ENCODE measurements around the gene FBP1.
A peak's percentile ranks its signal among the peaks of the same experiment; 100 is the strongest.
"Not testable (repeated sequence)": the region's sequence is repeated elsewhere in the genome, so short reads cannot be mapped to it uniquely, and the experiment has no call there.

Gene FBP1

GRCh38 chr9:94619026-94619425 is 20.3 kb downstream of the FBP1 start:
- no peak for FAIRE-seq

GRCh38 chr9:94613003-94613402 is 26.3 kb downstream of the FBP1 start:
- DNase-seq (ENCODE audit: low spot score) (no peak), FAIRE-seq (no peak)

More at GRCh38 chr9:94619026-94619425, 20.3 kb downstream of the FBP1 start:
- no peak for DNase-seq (ENCODE audit: low spot score)

DNA sequence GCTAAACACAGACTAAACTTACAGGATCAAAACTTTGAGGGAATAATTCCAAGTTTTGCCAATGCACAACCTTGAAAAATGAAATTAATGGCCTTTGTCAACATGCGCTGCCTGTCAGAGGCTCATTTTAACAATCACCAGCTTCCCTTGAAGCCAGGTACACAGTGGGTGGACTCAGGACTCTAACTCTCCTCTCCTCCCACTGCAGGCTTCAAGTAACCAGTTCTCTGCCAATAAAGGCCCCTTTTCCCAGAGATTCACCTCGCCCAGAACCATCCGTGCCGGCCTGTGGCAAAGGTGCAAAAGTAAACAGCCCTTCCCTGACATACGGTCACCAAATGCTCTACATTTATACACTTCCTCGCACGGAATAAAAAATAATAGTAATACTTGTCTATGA is 27.2 kb downstream of the FBP1 start:
- no peak for FAIRE-seq
- DNase-seq (ENCODE audit: low spot score), result no peak

GRCh38 chr9:94611638-94612068 is 27.7 kb downstream of the FBP1 start:
- DNase-seq (ENCODE audit: low spot score), result no peak
- no peak for FAIRE-seq

DNA sequence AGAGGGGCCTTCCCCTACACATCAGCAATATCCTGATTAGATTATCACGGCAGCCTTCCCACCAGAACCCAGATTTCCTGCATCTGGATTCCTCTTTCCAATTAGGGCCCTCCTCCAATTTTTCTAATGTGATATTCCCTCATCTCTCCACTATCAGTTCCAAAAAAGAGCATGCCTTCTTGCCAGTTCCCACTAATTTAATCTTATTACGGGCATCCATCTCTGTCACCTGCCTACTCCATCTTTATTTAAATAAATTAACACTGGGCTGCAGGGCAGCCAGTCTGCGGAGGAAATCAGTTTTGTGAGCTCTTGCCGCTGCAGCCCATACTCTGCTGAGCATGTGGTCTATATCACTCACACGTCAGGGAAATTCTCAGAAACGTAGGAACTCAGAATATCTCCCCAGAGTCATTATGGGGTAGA is 29.1 kb downstream of the FBP1 start:
- DNase-seq (ENCODE audit: low spot score), result no peak
- FAIRE-seq, result no peak

- FAIRE-seq (no peak), DNase-seq (ENCODE audit: low spot score) (no peak)
Measured at GRCh38 chr9:94607423-94607691, 32.0 kb downstream of the FBP1 start.

DNA sequence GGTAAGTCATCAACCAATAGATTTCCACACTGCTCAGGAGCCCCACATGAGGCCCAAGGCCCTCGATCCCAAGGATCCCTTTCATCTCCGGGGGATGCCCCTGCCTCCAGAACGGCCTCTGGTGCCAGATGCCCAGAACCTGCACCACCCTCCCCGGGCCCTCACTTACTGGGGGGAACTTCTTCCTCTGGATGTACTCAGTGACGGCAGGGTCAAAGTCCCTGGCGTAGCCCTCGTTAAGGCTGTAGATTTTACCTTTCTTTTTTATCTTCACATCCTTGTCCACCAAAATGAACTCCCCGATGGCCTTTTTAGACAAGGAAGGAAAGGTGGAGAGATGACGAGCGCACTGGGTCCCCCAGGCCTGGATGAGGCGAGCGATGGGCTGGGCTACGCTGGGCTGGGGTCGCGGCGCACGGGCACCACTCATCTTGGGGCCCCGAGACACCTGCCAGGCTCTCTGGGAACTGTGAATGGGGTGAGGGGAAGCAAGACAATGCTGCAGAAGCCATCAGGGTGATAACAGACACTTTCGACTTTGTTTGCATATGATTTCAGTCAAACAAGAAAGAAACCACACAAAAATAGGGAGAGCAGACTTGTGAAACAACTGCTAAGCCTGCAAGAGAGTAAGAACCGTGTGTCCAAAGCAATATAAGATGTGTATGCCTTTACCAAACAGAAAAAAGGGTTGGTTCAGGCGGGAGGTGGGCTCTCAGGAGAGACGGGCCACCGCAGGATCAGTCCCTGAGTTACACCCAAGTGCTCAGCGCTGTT is 32.5 kb downstream of the FBP1 start:
- FAIRE-seq, result no peak

GRCh38 chr9:94603259-94604160 is 35.8 kb downstream of the FBP1 start:
- FAIRE-seq, result peak; percentile 55

More for the DNA sequence above, 32.5 kb downstream of the FBP1 start:
- DNase-seq (ENCODE audit: low spot score), result no peak

DNA sequence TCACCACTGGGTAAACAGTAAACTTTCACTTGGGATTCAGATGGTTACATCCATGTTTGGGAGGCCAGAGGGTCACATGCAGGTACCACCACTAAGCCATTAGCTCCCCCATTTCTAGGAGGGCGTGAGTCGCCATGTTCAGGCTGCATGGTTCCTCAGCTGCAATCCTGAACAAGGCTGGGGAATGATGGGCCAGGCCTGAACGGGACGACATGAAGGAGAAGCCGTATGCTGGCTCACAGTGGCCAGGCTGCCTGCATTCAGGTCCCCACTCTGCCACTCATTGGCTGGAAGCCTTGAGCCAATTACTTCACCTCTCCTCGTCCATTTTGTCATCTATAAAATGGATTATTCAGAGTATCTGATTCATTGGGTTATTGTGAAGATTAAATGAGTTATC is 36.7 kb downstream of the FBP1 start:
- DNase-seq (ENCODE audit: low spot score), result no peak

More at GRCh38 chr9:94603259-94604160, 35.8 kb downstream of the FBP1 start:
- peak; percentile 88 for DNase-seq (ENCODE audit: low spot score)

DNA sequence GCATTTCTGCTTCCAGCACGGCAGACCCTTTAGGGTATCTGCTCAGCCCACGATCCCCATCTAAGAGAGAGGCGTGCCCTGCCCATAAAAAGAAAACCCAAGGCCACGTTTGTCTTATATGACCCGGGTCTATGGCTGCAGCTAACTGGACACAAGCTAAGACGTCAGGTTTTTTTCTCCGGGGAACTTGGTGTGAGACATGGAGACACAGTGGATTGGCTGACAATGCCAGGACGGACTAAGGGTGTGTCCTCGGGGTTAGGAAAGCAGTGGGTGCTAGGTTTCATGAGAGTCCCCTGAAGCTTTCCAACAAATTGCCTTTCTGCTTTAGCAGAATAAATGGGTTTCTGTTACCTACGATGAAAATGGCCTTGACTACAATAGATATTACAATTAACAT is 38.6 kb downstream of the FBP1 start:
- no peak for FAIRE-seq
- DNase-seq (ENCODE audit: low spot score), result no peak

More for the DNA sequence above, 36.7 kb downstream of the FBP1 start:
- no peak for FAIRE-seq

- FAIRE-seq (no peak), DNase-seq (ENCODE audit: low spot score) (no peak)
Measured at GRCh38 chr9:94600258-94600657, 39.1 kb downstream of the FBP1 start.

- no peak for FAIRE-seq
- DNase-seq (ENCODE audit: low spot score), result no peak
Measured at GRCh38 chr9:94599102-94599501, 40.2 kb downstream of the FBP1 start.

GRCh38 chr9:94593459-94594345 is 45.6 kb downstream of the FBP1 start, which contains the start of gene FBP2:
Gene FBP2, minus strand, starts transcription at chr9:94593824. Its CDS starts 98 bp downstream, at chr9:94593726.
- DNase-seq (ENCODE audit: low spot score) (no peak), FAIRE-seq (no peak)

DNA sequence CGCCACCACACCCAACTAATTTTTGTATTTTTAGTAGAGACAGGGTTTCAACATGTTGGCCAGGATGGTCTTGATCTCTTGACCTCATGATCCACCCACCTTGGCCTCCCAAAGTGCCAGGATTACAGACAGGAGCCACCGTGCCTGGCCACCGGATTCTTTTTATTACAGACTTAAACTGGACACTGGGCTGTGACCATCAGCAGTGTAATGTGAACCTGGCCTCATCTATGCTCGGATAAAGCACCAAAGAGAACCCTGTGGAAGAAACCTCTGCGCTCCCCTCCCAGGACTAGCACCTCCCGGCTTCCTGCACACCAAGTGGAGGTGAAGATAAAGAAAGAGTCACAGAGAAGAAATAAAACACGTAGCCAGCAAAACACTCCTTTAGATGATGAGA is 46.6 kb downstream of the FBP1 start:
- not testable (repeated sequence) for FAIRE-seq; DNase-seq (ENCODE audit: low spot score)

GRCh38 chr9:94591876-94592275 is 47.4 kb downstream of the FBP1 start:
- DNase-seq (ENCODE audit: low spot score), result no peak
- FAIRE-seq, result no peak

- FAIRE-seq; DNase-seq (ENCODE audit: low spot score): not testable (repeated sequence)
Measured at GRCh38 chr9:94591046-94591545, 48.2 kb downstream of the FBP1 start.

DNA sequence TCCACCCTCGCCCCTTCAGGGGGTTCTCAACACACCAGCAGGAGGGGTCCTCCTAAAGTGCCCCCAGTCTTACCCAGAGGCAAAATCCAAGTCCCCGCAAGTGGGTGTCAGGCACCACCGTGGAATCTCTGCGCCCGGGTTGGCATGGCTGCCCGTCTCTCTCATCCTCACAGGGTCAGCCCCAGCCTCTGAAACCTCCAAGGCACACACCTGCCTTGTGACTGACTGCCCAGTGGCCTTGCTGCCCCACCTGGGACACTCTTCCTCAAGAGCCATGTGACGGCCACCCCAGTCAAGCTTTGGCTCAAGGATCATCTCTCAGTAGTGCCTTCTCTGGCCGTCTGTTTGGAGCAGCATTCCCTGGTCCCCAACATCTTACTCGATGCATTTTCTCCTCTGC is 50.6 kb downstream of the FBP1 start:
- FAIRE-seq, result no peak
- no peak for DNase-seq (ENCODE audit: low spot score)

DNA sequence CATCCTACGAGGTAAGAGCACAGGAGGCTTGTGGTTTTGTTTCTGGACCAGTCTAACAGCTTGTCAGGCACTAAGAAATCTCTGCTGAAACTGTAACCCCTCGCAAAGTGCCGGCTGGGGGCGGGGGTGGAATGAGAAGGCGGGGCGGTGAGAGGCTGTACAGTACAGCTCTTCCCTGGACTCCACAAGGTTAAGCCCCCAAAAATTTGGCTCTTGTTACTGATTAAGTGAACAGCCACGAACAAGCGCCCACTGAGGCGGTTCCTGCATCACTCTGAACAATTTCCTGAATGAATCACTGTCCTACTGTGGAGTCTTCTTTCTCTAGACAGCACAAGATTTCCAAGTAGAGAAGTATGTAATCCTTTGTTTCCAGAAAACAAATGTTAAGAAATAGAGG is 52.5 kb downstream of the FBP1 start:
- DNase-seq (ENCODE audit: low spot score) (peak; percentile 29), FAIRE-seq (no peak)

DNA sequence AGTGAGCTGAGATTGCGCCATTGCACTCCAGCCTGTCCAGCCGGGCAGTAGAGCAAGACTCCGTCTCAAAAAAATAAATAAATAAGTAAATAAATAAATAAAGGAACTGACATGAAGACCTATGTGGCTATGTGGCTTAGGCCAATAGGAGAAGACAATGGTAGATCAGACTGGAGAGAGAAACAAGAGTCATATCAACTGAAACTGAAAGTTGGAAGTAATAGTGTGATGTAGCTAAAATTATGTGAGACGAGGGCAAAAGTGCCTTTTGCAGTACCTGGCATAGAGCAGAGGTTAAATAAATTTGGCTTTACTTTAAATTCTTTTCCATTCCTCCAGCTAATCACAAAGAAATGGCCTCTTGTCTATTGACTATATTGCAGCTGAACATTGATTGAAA is 53.0 kb downstream of the FBP1 start:
- FAIRE-seq (no peak), DNase-seq (ENCODE audit: low spot score) (no peak)

- no peak for FAIRE-seq
- DNase-seq (ENCODE audit: low spot score), result no peak
Measured at GRCh38 chr9:94584555-94584954, 54.8 kb downstream of the FBP1 start.

GRCh38 chr9:94581728-94582127 is 57.6 kb downstream of the FBP1 start:
- no peak for FAIRE-seq
- no peak for DNase-seq (ENCODE audit: low spot score)
